Colonic mucosa (tissue), 4 donors: ENCODE data around the gene LLPH. TPM values are rescaled to one million over a fixed set of nuclear protein-coding genes. Genes with fewer than 3 reads are reported as not detected.

Experiments
- DNase-seq: peaks from one replicate; pipeline ENCODE4 v3.0.0-alpha.2; 2020
- H3K27ac ChIP-seq: fragments of 200-600 bp; one replicate; pipeline ENCODE4 v1.8.0; 2021
- H3K27me3 ChIP-seq: fragments of 200-600 bp; one replicate; pipeline ENCODE4 v1.8.0; 2021
- H3K36me3 ChIP-seq: fragments of 200-600 bp; one replicate; pipeline ENCODE4 v1.8.0; 2021
- H3K4me1 ChIP-seq: fragments of 200-600 bp; one replicate; pipeline ENCODE4 v1.8.0; 2021; ENCODE audit warnings: mild to moderate bottlenecking
- H3K4me3 ChIP-seq: fragments of 200-600 bp; one replicate; pipeline ENCODE4 v1.8.0; 2021
- H3K9ac ChIP-seq, 2 donors: one replicate each; pipeline ENCODE4 v1.7.0; 2013; ENCODE audit warnings: control low read depth in 2 of 2, low read depth in 2 of 2, low read length in 2 of 2
- H3K9me3 ChIP-seq: fragments of 200-600 bp; one replicate; pipeline ENCODE4 v1.8.0; 2021
- CTCF ChIP-seq: fragments of 200-600 bp; IDR thresholded peaks from one replicate; pipeline ENCODE4 v1.8.0; 2022; ENCODE audit warnings: antibody characterized with exemption, mild to moderate bottlenecking
- intact Hi-C: fragments of 100-400 bp; cut with DNase I; formaldehyde crosslinking; loops from one replicate; pipeline ENCODE4 v1.14.1; 2022
- total RNA-seq, 2 donors: library from RNA; stranded (reverse); fragmentation: NEBNext Ultra II Directional in 1 of 2; extraction: Animal tissue kit (Norgen Biotek cat#: 25700) in 1 of 2; gene quantifications; one replicate each; pipeline ENCODE4 v1.2.1, GENCODE V29; 2021
- donor health status: healthy.
- donor health status: DM: no; HTN: no; CAD: no.
- donor health status: DM: no; HTN: no; CAD: no.

Gene LLPH
- total RNA-seq, 2 donors from 2014 or later = 21.0 to 28.5 TPM

- intact Hi-C loops = no loop called here
- Histone ChIP-seq H3K27me3 (no peaks in the 10 kb centered on the region), H3K4me3 (no peak overlapping the region), H3K9me3 (no peaks in the 10 kb centered on the region), H3K4me1 (no peaks in the 10 kb centered on the region), H3K36me3 (no peaks in the 10 kb centered on the region), H3K9ac (no peak overlapping the region), H3K27ac (no peak overlapping the region)
- no peak for DNase-seq
- no peak for TF ChIP-seq CTCF
These were observed 40.4 kb downstream of the LLPH start for GRCh38 chr12:66090157-66090556.

GRCh38 chr12:66087365-66087943 lies 43.1 kb downstream of the LLPH start:
- H3K27me3 ChIP-seq = no peaks in the 10 kb centered on the region
- H3K36me3 ChIP-seq = no peaks in the 10 kb centered on the region
- peak; percentile 71 for TF ChIP-seq CTCF
- no peak overlapping the region for H3K9ac ChIP-seq
- H3K4me1 ChIP-seq = no peaks in the 10 kb centered on the region
- no peaks in the 10 kb centered on the region for H3K9me3 ChIP-seq
- intact Hi-C loops = loop anchor here (5.0 to 10.0 kb wide), 2 partner anchors 523 to 780 kb away; no protein-coding TSS in a partner anchor
- DNase-seq = peak; percentile 66
- H3K4me3 ChIP-seq = no peak overlapping the region
- no peak overlapping the region for H3K27ac ChIP-seq

GRCh38 chr12:66085998-66086397 lies 44.6 kb downstream of the LLPH start:
- no peaks in the 10 kb centered on the region for H3K4me1 ChIP-seq
- no peaks in the 10 kb centered on the region for H3K27me3 ChIP-seq
- no peak overlapping the region for H3K27ac ChIP-seq
- intact Hi-C loops = loop anchor here (5.0 to 10.0 kb wide), 2 partner anchors 521 to 779 kb away; no protein-coding TSS in a partner anchor
- no peak for DNase-seq
- TF ChIP-seq CTCF = no peak
- H3K9me3 ChIP-seq = no peaks in the 10 kb centered on the region
- no peak overlapping the region for H3K9ac ChIP-seq
- H3K4me3 ChIP-seq = no peak overlapping the region
- no peaks in the 10 kb centered on the region for H3K36me3 ChIP-seq

- H3K36me3 ChIP-seq = no peaks in the 10 kb centered on the region
- no peaks in the 10 kb centered on the region for H3K27me3 ChIP-seq
- no peaks in the 10 kb centered on the region for H3K4me1 ChIP-seq
- H3K9me3 ChIP-seq = no peaks in the 10 kb centered on the region
- H3K27ac ChIP-seq = no peak overlapping the region
- H3K4me3 ChIP-seq = no peak overlapping the region
- intact Hi-C loops = loop anchor here (5.0 to 10.0 kb wide), 2 partner anchors 520 to 778 kb away; no protein-coding TSS in a partner anchor
- no peak overlapping the region for H3K9ac ChIP-seq
- no peak for DNase-seq
- TF ChIP-seq CTCF = no peak
These were observed 45.3 kb downstream of the LLPH start for GRCh38 chr12:66085213-66085612.

- Histone ChIP-seq H3K9me3 (no peaks in the 10 kb centered on the region), H3K4me1 (no peaks in the 10 kb centered on the region), H3K36me3 (no peaks in the 10 kb centered on the region), H3K4me3 (no peak overlapping the region), H3K27ac (no peak overlapping the region), H3K27me3 (no peaks in the 10 kb centered on the region), H3K9ac (no peak overlapping the region)
- intact Hi-C loops = loop anchor here (10.0 kb wide), 1 partner anchor 519 kb away; no protein-coding TSS in a partner anchor
- no peak for TF ChIP-seq CTCF
- no peak for DNase-seq
These were observed 46.8 kb downstream of the LLPH start for GRCh38 chr12:66083766-66084165.
